HG03571 (cell line): ENCODE results near the gene PTPRD.
"Not testable (repeated sequence)": the region's sequence is repeated elsewhere in the genome, so short reads cannot be mapped to it uniquely, and the experiment has no call there.

ENCODE experiments used
- ATAC-seq: cut with Tn5 transposase; IDR thresholded peaks from one replicate; pipeline ENCODE4 v1.9.1; 2021; ENCODE audit not compliant: unreplicated experiment

Gene PTPRD

DNA sequence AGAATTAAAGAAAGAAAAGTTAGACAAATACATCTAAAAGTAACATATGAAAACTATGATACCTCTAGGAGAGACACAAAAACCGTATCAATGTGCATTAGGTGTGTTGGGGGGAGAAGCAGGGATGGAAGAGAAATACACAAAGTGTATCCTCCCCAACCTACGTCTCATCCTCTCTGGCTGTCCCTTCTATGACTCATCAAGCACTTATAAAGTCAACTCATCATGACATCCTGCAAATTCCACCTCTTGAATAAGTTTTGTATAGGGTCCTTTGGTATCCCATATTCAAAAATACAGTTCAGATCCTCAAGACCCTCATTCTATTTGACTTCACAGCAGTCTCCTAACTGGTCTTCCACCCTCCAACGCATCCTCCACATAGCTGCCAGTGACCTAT, 1895.7 kb downstream of the PTPRD start:
- no peak for ATAC-seq

DNA sequence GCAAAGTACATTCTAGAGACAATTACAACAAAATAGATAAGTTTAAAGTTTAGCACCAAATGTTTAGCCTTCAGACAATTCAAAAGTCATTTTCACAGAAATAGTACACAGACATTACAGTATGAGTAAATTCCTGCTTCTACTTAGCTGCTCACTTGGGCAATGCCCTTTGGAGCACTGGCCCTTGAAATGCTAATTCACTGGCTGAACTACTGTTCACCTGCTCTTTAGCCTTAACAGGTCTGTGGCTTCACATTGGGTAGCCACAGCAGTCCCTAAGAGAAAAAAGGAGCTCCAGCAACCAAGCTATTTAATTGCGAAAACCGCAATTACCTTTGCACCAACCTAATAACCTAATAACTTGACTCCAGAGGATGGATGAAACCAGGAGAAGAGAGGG, 1897.0 kb downstream of the PTPRD start:
- no peak for ATAC-seq

GRCh38 chr9:8713811-8714165, 1899.0 kb downstream of the PTPRD start:
- no peak for ATAC-seq

DNA sequence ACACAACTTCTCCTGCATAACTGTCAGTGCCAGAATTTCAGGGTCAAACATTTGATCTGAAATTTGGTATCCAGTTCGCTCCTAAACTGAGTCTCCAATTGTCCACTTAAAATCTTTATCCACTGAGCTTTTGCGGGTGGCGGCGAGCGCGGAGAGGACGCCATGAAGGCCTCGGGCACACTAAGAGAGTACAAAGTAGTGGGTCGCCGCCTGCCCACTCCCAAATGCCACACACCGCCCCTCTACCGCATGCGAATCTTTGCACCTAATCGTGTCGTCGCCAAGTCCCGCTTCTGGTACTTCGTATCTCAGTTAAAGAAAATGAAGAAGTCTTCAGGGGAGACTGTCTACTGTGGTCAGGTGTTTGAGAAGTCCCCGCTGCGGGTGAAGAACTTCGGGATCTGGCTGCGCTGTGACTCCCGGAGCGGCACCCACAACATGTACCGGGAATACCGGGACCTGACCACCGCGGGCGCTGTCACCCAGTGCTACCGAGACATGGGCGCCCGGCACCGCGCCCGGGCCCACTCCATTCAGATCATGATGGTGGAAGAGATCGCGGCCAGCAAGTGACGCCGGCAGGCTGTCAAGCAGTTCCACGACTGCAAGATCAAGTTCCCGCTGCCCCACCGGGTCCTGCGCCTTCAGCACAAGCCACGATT, 1899.5 kb downstream of the PTPRD start:
- ATAC-seq: no peak

- no peak for ATAC-seq
Measured at GRCh38 chr9:8709731-8710130, 1903.1 kb downstream of the PTPRD start.

DNA sequence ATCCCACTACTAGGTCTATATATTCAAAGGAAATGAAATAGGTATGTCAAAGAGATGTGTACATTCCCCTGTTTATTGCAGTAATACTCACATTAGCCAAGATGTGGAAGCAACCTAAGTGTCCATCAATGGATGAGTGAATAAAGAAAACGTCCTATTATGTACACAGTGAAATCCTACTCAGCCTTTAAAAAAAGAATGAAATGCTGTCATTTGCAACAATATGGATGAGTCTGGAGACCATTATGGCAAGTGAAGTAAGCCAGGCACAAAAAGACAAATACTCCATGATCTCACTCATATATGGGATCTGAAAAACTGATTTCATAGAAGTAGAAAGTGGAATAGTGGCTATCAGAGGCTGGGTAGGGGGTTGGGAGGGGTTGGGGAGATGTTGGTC, 1904.1 kb downstream of the PTPRD start:
- ATAC-seq: no peak

DNA sequence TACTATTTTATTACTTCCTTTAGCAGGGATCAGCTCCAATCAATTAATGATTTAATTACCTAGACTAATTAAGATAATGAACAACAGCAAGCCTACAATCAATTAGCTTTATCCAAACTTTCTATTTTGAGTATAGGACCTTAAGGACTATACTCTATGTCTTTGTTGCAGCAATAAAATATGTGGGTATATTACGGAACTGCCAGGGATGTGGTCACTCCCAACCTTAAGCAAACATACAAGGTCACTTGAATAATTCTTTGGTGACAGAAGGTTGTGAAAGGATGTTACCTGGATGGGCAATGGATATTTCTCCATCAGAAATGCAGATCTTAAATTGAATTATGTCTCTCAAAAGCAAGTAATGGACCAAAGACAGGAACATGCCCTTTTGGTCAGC, 1905.8 kb downstream of the PTPRD start:
- no peak for ATAC-seq

DNA sequence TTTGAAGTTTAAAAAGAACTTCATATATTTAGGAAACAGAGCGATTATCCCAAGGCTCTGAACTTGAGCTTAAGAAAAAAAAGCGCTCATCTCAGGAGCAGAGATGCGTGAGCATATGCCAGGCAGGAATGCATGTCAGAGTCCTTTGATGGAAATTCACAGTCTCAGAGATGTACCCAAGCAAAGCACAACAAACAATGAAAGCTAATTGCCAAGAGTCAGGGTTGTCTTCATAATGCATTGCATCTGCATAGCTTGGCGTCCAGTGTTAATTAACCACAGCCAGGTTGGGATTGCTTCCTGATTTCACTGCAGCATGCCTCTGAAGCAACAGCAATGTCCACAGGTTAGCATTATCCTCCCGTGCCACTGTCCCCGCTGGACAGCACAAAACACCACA, 1906.3 kb downstream of the PTPRD start:
- no peak for ATAC-seq

DNA sequence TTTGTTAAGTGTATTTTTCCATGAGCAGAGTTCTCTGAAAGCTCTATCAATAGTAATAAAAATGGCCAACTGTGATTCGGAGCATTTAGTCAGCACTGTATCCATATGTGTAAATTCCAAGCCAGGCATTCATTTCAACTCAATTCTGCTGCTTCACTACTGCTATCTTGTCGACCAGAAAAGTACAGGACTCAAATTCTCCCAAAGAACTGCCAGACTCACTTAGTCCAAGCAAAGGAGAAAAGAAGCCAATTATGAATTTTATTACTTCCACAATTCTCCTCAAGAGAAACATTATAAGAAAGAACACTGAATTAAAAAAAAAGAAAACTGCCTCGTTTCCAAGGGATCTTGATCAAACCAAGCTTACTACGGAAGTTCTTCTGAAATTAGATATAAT, 1906.9 kb downstream of the PTPRD start:
- ATAC-seq: no peak

- no peak for ATAC-seq
Measured at GRCh38 chr9:8703904-8704303, 1908.9 kb downstream of the PTPRD start.

DNA sequence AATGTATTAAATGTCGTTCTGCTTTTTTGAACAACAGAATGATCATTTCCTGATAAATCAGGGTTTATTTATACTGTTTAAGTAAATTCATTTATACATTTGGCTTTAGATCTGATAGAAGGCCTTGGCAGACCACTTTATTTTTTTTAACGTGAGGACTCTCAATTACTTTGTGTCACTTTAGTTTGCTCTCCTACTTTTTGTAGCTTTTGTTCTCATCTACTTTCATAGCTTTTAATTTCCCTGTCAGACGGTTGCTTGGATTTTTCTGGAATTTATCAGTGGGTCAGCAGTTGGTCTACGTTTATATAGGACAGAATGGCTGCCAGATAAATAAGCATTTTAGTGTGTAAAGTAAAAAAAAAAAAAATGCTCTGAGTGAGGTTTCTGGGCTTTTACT, 1910.9 kb downstream of the PTPRD start:
- ATAC-seq: no peak

- ATAC-seq: not testable (repeated sequence)
Measured at GRCh38 chr9:8697565-8697964, 1915.2 kb downstream of the PTPRD start.

DNA sequence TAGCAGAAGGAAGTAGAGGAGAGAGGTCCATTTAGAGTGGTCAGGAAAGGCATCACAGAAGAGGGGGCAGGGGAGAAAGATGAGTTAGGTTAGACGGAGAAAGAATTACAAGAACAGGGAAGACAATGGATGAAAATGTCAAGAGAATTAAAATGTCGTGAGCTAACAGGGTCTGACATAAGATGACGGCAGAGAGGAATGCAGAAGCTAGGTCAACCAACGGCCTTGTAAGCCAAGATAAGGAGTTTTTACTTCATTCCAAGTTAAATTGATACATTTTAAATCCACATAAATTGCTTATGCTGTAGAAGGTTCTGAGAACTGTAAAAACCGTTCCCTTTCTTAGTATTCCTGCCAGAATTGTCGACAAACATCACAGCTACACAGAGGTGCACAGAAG, 1916.3 kb downstream of the PTPRD start:
- ATAC-seq: no peak

- no peak for ATAC-seq
Measured at GRCh38 chr9:8694983-8695588, 1917.7 kb downstream of the PTPRD start.

DNA sequence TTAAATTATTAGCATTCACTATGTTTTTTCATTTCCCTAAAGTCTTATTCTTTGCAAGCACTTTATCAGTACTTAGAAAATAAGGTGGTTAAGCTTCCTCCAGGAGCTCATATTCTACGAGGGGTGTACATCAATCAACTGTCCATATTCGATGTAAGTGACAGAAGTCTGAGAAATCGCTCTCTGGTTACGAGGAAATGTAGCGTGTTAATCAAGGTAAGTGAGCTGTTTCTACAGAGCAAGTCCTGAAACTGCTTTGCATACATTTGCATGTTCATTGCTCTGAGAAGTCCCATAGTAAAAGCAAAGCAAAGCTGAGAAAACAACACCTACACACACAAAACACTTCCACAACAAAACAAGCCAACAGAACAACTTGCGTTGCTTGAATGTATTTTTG, 1919.3 kb downstream of the PTPRD start:
- no peak for ATAC-seq

DNA sequence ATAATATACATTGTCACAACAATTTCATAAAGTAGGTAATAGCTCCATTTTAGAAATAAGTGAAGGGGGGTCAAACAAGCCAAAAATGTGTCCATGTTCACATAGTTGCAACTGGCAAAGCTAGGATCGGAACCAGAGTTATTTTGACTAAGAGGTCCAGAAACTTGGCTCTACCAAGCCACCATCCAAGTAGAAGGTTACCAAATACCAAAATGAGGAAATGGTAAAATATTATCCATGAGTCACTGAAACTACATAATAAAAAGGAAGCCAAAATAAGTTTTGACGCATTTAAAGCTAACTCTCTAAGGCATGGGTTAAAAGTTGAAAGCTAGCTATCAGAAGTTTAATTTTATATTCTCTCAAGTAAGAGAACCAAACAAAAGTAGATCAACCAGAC, 1926.3 kb downstream of the PTPRD start:
- ATAC-seq: no peak

DNA sequence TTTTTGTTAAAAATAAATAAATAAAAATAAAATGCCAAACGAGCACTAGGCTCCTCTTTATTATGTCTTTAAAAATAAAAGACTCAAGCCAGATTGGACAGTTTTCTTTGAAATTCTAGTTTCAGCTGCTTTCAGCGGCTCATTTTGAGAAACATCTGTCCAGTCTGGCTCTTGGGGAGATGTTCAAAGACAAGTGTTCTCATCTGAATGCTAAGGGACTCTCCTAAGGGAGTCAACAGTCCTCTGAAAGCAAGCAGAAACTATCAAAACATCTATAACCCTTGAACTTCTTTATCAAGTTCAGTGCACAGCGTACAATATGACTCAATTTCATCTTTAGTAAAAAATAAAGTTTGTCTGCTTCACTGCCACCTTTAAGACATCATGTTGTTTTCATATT, 1927.0 kb downstream of the PTPRD start:
- ATAC-seq: no peak

- ATAC-seq: no peak
Measured at GRCh38 chr9:8684978-8685708, 1927.7 kb downstream of the PTPRD start.

GRCh38 chr9:8683496-8683895, 1929.3 kb downstream of the PTPRD start:
- ATAC-seq: no peak

DNA sequence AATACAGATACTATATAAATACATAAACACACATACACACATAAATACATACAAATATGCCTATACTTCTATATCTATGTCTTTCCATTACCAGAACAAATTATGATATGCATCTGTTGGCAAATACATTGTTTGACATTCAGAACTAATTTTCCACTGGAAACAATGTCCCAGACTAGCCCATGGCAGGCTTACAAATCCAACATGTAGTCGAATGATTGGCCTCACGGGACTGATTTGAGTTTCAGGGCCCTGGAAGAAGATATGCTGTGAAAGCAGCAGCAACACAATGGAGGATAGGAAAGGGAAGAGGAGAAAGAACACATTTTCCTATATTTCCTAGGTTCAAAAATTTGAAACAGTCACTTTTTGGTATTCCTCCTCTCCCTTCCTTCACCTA, 1932.1 kb downstream of the PTPRD start:
- ATAC-seq: no peak

GRCh38 chr9:8680157-8680556, 1932.6 kb downstream of the PTPRD start:
- no peak for ATAC-seq

DNA sequence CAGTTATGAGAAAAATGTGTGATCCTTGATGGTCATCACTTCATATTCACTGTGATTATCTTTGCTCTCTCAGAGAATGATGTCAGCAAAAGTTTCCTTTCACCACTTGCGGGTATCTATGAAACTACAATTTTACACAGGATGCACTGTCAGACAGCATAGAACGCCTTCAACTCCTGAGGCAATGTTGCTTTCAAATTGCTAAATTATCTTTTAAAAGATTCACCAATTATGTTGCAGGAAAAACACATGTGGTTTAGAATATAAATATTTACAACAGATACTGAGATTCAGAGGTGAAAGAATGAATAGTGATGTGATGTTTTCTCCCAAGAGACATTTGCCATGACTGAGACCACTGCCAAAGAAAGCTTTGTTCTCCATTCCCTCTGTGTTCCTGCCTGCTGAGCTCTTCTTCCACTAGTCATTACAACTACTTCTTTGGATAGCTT, 1933.4 kb downstream of the PTPRD start:
- ATAC-seq: no peak
